Karpas-422 (cell line): Measurements from ENCODE around the gene PSG1. TPM values are rescaled to one million over a fixed set of nuclear protein-coding genes. Genes with fewer than 3 reads are reported as not detected.
"Not testable (repeated sequence)": the region's sequence is repeated elsewhere in the genome, so short reads cannot be mapped to it uniquely, and the experiment has no call there.

ENCODE experiments used
- DNase-seq: peaks from one replicate; pipeline ENCODE4 v3.0.0-alpha.2; 2015
- H2AFZ ChIP-seq: fragments of 200-600 bp; sonication (generic); 2 replicates; pipeline ENCODE4 v1.6.1; 2014; ENCODE audit warnings: antibody characterized with exemption, low read length, mixed read lengths
- H3K27ac ChIP-seq: fragments of 200-600 bp; sonication (generic); 2 replicates; pipeline ENCODE4 v1.5.1; 2014; ENCODE audit warnings: mild to moderate bottlenecking, low read length, moderate library complexity
- H3K27me3 ChIP-seq: fragments of 200-600 bp; sonication (generic); 2 replicates; pipeline ENCODE4 v1.6.1; 2014; ENCODE audit warnings: low read length, mixed read lengths
- H3K36me3 ChIP-seq: fragments of 200-600 bp; sonication (generic); 2 replicates; pipeline ENCODE4 v1.6.1; 2014; ENCODE audit warnings: low read length, mixed read lengths; ENCODE audit not compliant: insufficient read depth
- H3K4me1 ChIP-seq: fragments of 200-600 bp; sonication (generic); 2 replicates; pipeline ENCODE4 v1.6.1; 2014; ENCODE audit warnings: mild to moderate bottlenecking, low read length, mixed read lengths
- H3K4me2 ChIP-seq: fragments of 200-600 bp; sonication (generic); 2 replicates; pipeline ENCODE4 v1.6.1; 2014; ENCODE audit warnings: low read length, low read depth, mild to moderate bottlenecking; ENCODE audit not compliant: poor library complexity, severe bottlenecking
- H3K4me3 ChIP-seq: fragments of 200-600 bp; sonication (generic); 2 replicates; pipeline ENCODE4 v1.5.1; 2014; ENCODE audit warnings: mild to moderate bottlenecking, antibody characterized with exemption, low read length, mixed read lengths
- H3K79me2 ChIP-seq: fragments of 200-600 bp; sonication (generic); 2 replicates; pipeline ENCODE4 v1.6.1; 2014; ENCODE audit warnings: mild to moderate bottlenecking, low read length, mixed read lengths
- H3K9ac ChIP-seq: fragments of 200-600 bp; sonication (generic); 2 replicates; pipeline ENCODE4 v1.6.0; 2014; ENCODE audit warnings: low read length
- H3K9me2 ChIP-seq: fragments of 200-600 bp; sonication (generic), shearing (Covaris generic); replicated peaks from 2 replicates; pipeline ENCODE4 v1.6.0; 2014; ENCODE audit warnings: mild to moderate bottlenecking, low read length, moderate library complexity; ENCODE audit not compliant: insufficient read depth
- H3K9me3 ChIP-seq: fragments of 300-700, 200-600 bp; sonication (generic); 2 replicates; pipeline ENCODE4 v1.6.1; 2014; ENCODE audit warnings: low read length, mixed read lengths
- H4K20me1 ChIP-seq: fragments of 200-600 bp; sonication (generic); 2 replicates; pipeline ENCODE4 v1.6.1; 2014; ENCODE audit warnings: mild to moderate bottlenecking, antibody characterized with exemption, low read length, low read depth; ENCODE audit not compliant: insufficient read depth
- total RNA-seq: library from RNA; depleted of rRNA; stranded (reverse); fragments of >200 nt; shearing (Covaris generic); gene quantifications from 2 replicates; pipeline ENCODE4 v1.2.3, GENCODE V29; 2014; ENCODE audit warnings: low replicate concordance

PSG1 gene
- total RNA-seq, 1 experiment from 2014 or later = not detected

GRCh38 chr19:42917634-42918033, 38.1 kb upstream of the PSG1 start, which contains the start of gene PSG6:
PSG6 (minus strand) TSS chr19:42917894; CDS start chr19:42917792, 102 bp downstream.
- H3K79me2 ChIP-seq, H3K9me2 ChIP-seq, H4K20me1 ChIP-seq, DNase-seq, H3K4me1 ChIP-seq, H3K9ac ChIP-seq, H3K9me3 ChIP-seq, H3K4me3 ChIP-seq, H3K27ac ChIP-seq, H2AFZ ChIP-seq, H3K27me3 ChIP-seq, H3K4me2 ChIP-seq, H3K36me3 ChIP-seq: not testable (repeated sequence)

GRCh38 chr19:42916931-42917330, 37.4 kb upstream of the PSG1 start:
- not testable (repeated sequence) for H3K36me3 ChIP-seq, H3K9me2 ChIP-seq, H3K9me3 ChIP-seq, H4K20me1 ChIP-seq, H3K4me1 ChIP-seq, DNase-seq, H3K27me3 ChIP-seq, H3K9ac ChIP-seq, H3K4me2 ChIP-seq, H2AFZ ChIP-seq, H3K27ac ChIP-seq, H3K4me3 ChIP-seq, H3K79me2 ChIP-seq

GRCh38 chr19:42913516-42913915, 34.0 kb upstream of the PSG1 start:
- not testable (repeated sequence) for H3K9ac ChIP-seq, H3K79me2 ChIP-seq, H3K4me1 ChIP-seq, H3K9me3 ChIP-seq, H2AFZ ChIP-seq, H4K20me1 ChIP-seq, H3K9me2 ChIP-seq, H3K4me3 ChIP-seq, H3K4me2 ChIP-seq, H3K36me3 ChIP-seq, DNase-seq, H3K27me3 ChIP-seq, H3K27ac ChIP-seq

GRCh38 chr19:42912941-42913340, 33.4 kb upstream of the PSG1 start:
- H3K4me1 ChIP-seq, H3K27me3 ChIP-seq, H3K4me3 ChIP-seq, H3K79me2 ChIP-seq, H3K36me3 ChIP-seq, H2AFZ ChIP-seq, DNase-seq, H4K20me1 ChIP-seq, H3K9me3 ChIP-seq, H3K9me2 ChIP-seq, H3K4me2 ChIP-seq, H3K27ac ChIP-seq, H3K9ac ChIP-seq: not testable (repeated sequence)

- H3K4me1 ChIP-seq, H3K4me2 ChIP-seq, H3K79me2 ChIP-seq, DNase-seq, H3K27me3 ChIP-seq, H3K4me3 ChIP-seq, H4K20me1 ChIP-seq, H3K27ac ChIP-seq, H3K9ac ChIP-seq, H3K36me3 ChIP-seq, H2AFZ ChIP-seq, H3K9me2 ChIP-seq, H3K9me3 ChIP-seq: not testable (repeated sequence)
Observed at GRCh38 chr19:42911731-42912130, 32.2 kb upstream of the PSG1 start.

- not testable (repeated sequence) for H3K27ac ChIP-seq, H2AFZ ChIP-seq, DNase-seq, H3K27me3 ChIP-seq, H3K4me3 ChIP-seq, H3K36me3 ChIP-seq, H3K4me1 ChIP-seq, H3K9me3 ChIP-seq, H3K9me2 ChIP-seq, H3K79me2 ChIP-seq, H4K20me1 ChIP-seq, H3K9ac ChIP-seq, H3K4me2 ChIP-seq
Observed at GRCh38 chr19:42906162-42906561, 26.6 kb upstream of the PSG1 start.

GRCh38 chr19:42900561-42900960, 21.0 kb upstream of the PSG1 start:
- not testable (repeated sequence) for H4K20me1 ChIP-seq, H3K4me1 ChIP-seq, H3K9ac ChIP-seq, DNase-seq, H3K4me2 ChIP-seq, H2AFZ ChIP-seq, H3K9me2 ChIP-seq, H3K36me3 ChIP-seq, H3K27ac ChIP-seq, H3K9me3 ChIP-seq, H3K27me3 ChIP-seq, H3K4me3 ChIP-seq, H3K79me2 ChIP-seq

GRCh38 chr19:42899674-42900073, 20.2 kb upstream of the PSG1 start:
- not testable (repeated sequence) for H3K9ac ChIP-seq, H3K27me3 ChIP-seq, H2AFZ ChIP-seq, H3K27ac ChIP-seq, H3K4me3 ChIP-seq, DNase-seq, H3K9me3 ChIP-seq, H3K36me3 ChIP-seq, H3K9me2 ChIP-seq, H4K20me1 ChIP-seq, H3K4me1 ChIP-seq, H3K79me2 ChIP-seq, H3K4me2 ChIP-seq

- H3K9ac ChIP-seq, H3K9me3 ChIP-seq, H3K36me3 ChIP-seq, H2AFZ ChIP-seq, H3K27ac ChIP-seq, H3K4me2 ChIP-seq, DNase-seq, H3K4me1 ChIP-seq, H4K20me1 ChIP-seq, H3K4me3 ChIP-seq, H3K79me2 ChIP-seq, H3K9me2 ChIP-seq, H3K27me3 ChIP-seq: not testable (repeated sequence)
Observed at GRCh38 chr19:42899110-42899509, 19.6 kb upstream of the PSG1 start.
